ENCODE results near the gene BTBD9.

GRCh38 chr6:38310061-38310460 is 329.7 kb downstream of the BTBD9 start:
- TF ChIP-seq CTCF (IDR thresholded peaks at IDR 0.05; ENCODE audit: borderline replicate concordance, extremely low read depth, low read length, poor library complexity, severe bottlenecking) = no peak
- TF ChIP-seq EZH2 (IDR thresholded peaks at IDR 0.05; ENCODE audit: borderline replicate concordance, low read depth, low read length, severe bottlenecking) = no peak

All from DND-41 (cell line).